Ammon's horn (tissue), 1 donor: ENCODE data around the gene ZFP62.

Experiments used
- DNase-seq: peaks from one replicate; pipeline ENCODE4 v3.0.0-alpha.2; 2016; ENCODE audit warnings: low spot score

The ZFP62 gene

GRCh38 chr5:180810210-180810958 is 50.7 kb downstream of the ZFP62 start:
- DNase-seq: peak; percentile 98

- peak; percentile 93 for DNase-seq
These were observed 51.5 kb downstream of the ZFP62 start for GRCh38 chr5:180809403-180810209.

GRCh38 chr5:180808461-180809000 is 52.5 kb downstream of the ZFP62 start:
- DNase-seq: no peak

- DNase-seq: no peak
These were observed 53.2 kb downstream of the ZFP62 start for GRCh38 chr5:180807654-180808414.

GRCh38 chr5:180807046-180807445 is 54.0 kb downstream of the ZFP62 start:
- no peak for DNase-seq

- DNase-seq: peak; percentile 58
These were observed 54.6 kb downstream of the ZFP62 start for GRCh38 chr5:180806351-180807011.

- DNase-seq: no peak
These were observed 56.9 kb downstream of the ZFP62 start for GRCh38 chr5:180804129-180804618.

GRCh38 chr5:180803181-180804128 is 57.6 kb downstream of the ZFP62 start:
- DNase-seq: peak; percentile 76

GRCh38 chr5:180802325-180803180 is 58.5 kb downstream of the ZFP62 start, which contains the start of gene MGAT1:
TSS of gene MGAT1 (minus strand) at chr5:180802806. CDS start at chr5:180792971, 9,835 bp downstream.
- peak; percentile 78 for DNase-seq

GRCh38 chr5:180801596-180802324 is 59.3 kb downstream of the ZFP62 start:
- DNase-seq: no peak

GRCh38 chr5:180799902-180800801 is 60.9 kb downstream of the ZFP62 start:
- DNase-seq: no peak

- DNase-seq: no peak
These were observed 61.9 kb downstream of the ZFP62 start for GRCh38 chr5:180799194-180799593.

GRCh38 chr5:180798193-180798592 is 62.9 kb downstream of the ZFP62 start:
- DNase-seq: no peak
